Amniotic epithelial cell (primary cell): Measurements from ENCODE around the gene TAF1L.
A peak's percentile ranks its signal among the peaks of the same experiment; 100 is the strongest.
"Not testable (repeated sequence)": the region's sequence is repeated elsewhere in the genome, so short reads cannot be mapped to it uniquely, and the experiment has no call there.

Experiments used
- DNase-seq: peaks from one replicate; pipeline ENCODE4 v3.0.0-alpha.2; 2010; ENCODE audit warnings: low read depth

The TAF1L gene, protein sequence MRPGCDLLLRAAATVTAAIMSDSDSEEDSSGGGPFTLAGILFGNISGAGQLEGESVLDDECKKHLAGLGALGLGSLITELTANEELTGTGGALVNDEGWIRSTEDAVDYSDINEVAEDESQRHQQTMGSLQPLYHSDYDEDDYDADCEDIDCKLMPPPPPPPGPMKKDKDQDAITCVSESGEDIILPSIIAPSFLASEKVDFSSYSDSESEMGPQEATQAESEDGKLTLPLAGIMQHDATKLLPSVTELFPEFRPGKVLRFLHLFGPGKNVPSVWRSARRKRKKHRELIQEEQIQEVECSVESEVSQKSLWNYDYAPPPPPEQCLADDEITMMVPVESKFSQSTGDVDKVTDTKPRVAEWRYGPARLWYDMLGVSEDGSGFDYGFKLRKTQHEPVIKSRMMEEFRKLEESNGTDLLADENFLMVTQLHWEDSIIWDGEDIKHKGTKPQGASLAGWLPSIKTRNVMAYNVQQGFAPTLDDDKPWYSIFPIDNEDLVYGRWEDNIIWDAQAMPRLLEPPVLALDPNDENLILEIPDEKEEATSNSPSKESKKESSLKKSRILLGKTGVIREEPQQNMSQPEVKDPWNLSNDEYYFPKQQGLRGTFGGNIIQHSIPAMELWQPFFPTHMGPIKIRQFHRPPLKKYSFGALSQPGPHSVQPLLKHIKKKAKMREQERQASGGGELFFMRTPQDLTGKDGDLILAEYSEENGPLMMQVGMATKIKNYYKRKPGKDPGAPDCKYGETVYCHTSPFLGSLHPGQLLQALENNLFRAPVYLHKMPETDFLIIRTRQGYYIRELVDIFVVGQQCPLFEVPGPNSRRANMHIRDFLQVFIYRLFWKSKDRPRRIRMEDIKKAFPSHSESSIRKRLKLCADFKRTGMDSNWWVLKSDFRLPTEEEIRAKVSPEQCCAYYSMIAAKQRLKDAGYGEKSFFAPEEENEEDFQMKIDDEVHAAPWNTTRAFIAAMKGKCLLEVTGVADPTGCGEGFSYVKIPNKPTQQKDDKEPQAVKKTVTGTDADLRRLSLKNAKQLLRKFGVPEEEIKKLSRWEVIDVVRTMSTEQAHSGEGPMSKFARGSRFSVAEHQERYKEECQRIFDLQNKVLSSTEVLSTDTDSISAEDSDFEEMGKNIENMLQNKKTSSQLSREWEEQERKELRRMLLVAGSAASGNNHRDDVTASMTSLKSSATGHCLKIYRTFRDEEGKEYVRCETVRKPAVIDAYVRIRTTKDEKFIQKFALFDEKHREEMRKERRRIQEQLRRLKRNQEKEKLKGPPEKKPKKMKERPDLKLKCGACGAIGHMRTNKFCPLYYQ (N-terminal part only)

GRCh38 chr9:32635362-32635761, at the start of gene TAF1L:
TAF1L (minus strand) TSS chr9:32635669; CDS start chr9:32635579, 90 bp downstream.
- no peak for DNase-seq

DNA sequence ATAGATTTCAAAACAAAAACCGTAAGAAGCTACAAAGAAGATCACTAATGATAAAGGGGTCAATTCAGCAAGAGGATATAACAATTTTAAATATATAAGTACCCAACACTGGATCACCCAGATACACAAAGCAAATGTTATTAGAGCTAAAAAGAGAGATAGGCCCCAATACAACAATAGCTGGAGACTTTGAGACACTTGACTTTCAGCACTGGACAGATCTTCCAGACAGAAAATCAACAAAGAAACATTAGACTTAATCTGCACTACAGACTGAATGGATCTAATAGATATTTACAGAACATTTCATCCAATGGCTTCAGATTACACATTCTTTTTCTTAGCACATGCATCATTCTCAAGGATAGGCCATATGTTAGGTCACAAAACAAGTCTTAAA, 46.3 kb upstream of the TAF1L start:
- no peak for DNase-seq

- no peak for DNase-seq
These were observed 42.5 kb upstream of the TAF1L start for GRCh38 chr9:32677931-32678330.

GRCh38 chr9:32672469-32672868, 37.0 kb upstream of the TAF1L start:
- peak; percentile 14 for DNase-seq

DNA sequence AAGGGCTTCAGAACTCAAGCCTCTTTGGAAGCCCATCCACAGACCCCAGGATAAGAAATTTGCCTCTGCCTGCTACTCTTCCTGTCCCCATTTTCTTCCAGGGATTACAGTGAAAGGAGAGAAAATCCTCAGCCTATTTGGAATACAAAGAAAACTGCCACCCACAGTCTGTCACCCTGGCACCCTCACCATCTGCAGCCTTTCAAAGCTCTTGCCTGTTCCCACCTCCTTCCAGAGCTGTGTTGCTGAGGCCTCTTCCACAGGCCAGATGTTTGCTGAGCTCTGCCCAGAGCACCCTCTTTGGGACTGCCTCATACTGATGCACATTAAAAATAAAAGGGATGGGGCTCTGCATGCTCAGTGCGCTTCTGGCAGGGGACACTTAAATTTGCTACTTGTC, 35.9 kb upstream of the TAF1L start:
- DNase-seq, result no peak

- DNase-seq, result peak; percentile 2
These were observed 29.6 kb upstream of the TAF1L start for GRCh38 chr9:32665101-32665500.

DNA sequence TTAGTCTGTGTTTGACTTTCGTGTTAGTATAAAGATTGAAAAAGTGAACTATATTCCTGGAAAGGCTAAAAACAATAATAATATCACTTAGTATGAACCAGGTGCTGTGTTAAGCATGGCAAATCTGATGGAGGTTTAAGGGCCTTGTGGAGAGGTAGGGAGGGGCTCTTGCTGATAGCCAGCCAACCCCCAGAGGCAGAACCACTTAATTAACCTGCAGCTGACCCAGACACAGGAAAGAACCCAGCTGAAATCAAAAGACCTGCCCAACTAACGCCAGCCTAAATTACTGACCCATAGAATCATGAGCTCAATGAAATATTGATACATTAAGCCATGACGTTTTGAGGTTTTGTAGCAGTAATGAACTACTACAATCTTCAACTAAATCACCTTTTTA, 28.3 kb upstream of the TAF1L start:
- DNase-seq, result no peak

GRCh38 chr9:32647671-32648070, 12.2 kb upstream of the TAF1L start:
- DNase-seq, result no peak

DNA sequence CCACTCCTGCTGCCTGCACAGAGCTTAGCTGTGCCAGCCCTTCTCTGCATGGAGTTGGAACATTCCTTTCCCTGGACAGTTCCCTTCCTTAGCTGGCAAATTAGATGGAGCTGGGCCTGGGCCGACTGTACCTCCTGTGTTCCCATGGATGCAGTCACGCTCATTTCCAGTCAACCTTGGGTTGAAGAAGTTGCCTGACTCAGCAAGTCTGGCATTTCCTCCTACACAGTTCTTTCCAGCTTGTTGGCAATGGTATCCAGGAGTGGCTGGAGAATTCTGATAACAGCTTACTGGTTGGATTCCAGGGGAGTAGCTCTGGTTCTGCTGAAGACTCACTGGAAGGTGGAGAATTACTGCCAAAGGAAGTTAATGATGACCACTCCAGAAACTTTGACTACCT, 9.2 kb upstream of the TAF1L start:
- DNase-seq, result peak; percentile 61

DNA sequence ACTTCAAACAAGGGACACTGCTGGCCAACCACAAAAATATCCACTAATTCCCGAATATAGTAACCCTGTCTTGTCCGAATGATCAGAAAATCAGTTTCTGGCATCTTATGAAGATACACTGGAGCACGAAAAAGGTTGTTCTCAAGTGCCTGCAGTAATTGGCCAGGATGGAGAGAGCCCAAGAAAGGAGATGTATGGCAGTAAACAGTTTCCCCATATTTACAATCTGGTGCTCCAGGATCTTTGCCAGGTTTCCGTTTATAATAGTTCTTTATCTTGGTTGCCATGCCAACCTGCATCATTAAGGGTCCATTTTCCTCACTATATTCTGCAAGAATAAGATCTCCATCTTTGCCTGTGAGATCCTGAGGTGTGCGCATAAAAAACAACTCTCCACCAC, 2.3 kb downstream of the TAF1L start:
- not testable (repeated sequence) for DNase-seq

GRCh38 chr9:32631991-32632390, 3.5 kb downstream of the TAF1L start:
- no peak for DNase-seq

GRCh38 chr9:32627394-32627954, 8.0 kb downstream of the TAF1L start:
- DNase-seq, result no peak

- DNase-seq, result no peak
These were observed 10.1 kb downstream of the TAF1L start for GRCh38 chr9:32625320-32625719.

DNA sequence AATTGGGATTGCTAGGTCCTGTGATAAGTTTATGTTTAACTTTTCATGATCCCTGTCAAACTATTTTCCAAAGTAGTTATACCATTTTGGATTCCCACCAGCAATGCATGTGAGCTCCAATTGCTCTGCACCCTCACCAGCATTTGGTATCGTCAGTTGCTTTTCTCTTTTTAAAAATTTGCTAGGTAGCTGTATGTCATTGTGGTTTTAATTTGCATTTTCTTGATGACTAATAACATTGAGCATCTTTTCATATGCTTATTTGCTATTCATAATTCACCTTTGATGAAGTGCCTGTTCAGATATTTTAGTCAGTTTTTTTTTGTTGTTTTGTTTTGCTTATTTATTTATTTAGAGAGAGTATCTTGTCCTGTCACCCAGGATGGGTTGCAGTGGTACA, 12.5 kb downstream of the TAF1L start:
- DNase-seq, result no peak

DNA sequence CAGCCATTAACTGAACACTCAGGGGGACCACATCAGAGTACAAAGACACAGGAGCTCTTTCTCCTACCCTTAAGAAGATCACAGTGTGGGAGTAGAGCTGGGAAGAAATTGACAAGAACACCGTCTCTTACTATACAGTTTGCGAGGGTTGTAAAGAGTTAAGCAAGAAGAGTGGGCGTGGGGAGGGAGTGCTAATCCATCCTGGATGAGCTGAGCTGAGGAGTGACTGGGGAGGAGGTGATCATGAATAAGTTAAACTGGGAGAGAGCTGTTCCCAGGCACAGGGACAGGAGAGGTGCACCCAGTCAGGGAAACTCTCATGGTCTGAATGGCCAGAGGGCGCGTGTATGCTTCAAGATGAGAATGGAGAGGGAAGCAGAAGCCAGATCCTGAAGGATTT, 17.2 kb downstream of the TAF1L start:
- DNase-seq, result no peak

DNA sequence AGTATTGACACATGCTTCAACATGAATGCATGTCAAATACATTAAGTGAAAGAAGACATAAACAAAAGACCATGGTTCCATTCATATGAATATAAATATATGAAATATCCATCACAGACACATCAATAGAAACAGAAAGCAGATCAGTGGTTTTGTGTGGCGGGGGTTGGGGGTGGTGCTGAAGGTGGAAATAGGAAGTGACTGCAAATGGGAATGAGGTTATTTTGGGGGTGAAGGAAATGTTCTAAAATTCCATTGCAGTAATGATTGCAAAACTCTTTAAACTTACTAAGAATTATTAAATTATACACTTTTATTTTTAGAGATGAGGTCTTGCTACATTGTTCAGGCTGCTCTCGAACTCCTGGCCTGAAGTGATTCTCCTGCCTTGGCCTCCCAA, 28.7 kb downstream of the TAF1L start:
- DNase-seq, result no peak

GRCh38 chr9:32603914-32604852, 31.3 kb downstream of the TAF1L start:
- peak; percentile 1 for DNase-seq

GRCh38 chr9:32599021-32599420, 36.4 kb downstream of the TAF1L start:
- DNase-seq, result not testable (repeated sequence)

DNA sequence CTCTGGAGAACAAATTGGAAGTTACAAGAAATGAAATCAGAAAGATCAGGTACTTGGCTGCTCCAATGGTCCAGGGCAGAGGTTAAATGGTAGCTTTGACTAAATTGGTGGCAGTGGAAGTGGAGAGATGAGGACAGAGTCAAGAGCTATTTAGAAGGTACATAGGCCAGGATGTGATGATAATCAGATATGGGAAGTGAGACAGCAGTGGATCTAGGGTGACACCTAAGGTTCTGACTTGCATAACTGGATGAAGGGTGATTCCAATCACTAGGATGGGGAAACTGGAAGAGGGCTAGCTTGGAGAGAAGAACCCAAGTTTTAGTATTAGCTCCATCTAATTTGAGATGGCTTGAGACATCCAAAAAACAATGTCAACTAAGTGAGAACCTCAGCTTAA, 38.5 kb downstream of the TAF1L start:
- DNase-seq, result no peak

- no peak for DNase-seq
These were observed 39.2 kb downstream of the TAF1L start for GRCh38 chr9:32596096-32596865.
